GM18508 (cell line): ENCODE data around the gene PTPRN2.
"Not testable (repeated sequence)": the region's sequence is repeated elsewhere in the genome, so short reads cannot be mapped to it uniquely, and the experiment has no call there.

ENCODE experiments used
- ATAC-seq: cut with Tn5 transposase; IDR thresholded peaks from one replicate; pipeline ENCODE4 v1.9.1; 2021; ENCODE audit warnings: moderate number of reproducible peaks; ENCODE audit not compliant: insufficient read depth, unreplicated experiment

PTPRN2 gene

GRCh38 chr7:157944734-157945291 is 642.8 kb downstream of the PTPRN2 start:
- ATAC-seq: no peak

- ATAC-seq: no peak
Observed at GRCh38 chr7:157944051-157944450, 643.6 kb downstream of the PTPRN2 start.

GRCh38 chr7:157943561-157943960 is 644.1 kb downstream of the PTPRN2 start:
- ATAC-seq: no peak

- no peak for ATAC-seq
Observed at GRCh38 chr7:157941210-157941609, 646.4 kb downstream of the PTPRN2 start.

- ATAC-seq: no peak
Observed at GRCh38 chr7:157940497-157940896, 647.1 kb downstream of the PTPRN2 start.

GRCh38 chr7:157938211-157938610 is 649.4 kb downstream of the PTPRN2 start:
- no peak for ATAC-seq

GRCh38 chr7:157937406-157937805 is 650.2 kb downstream of the PTPRN2 start:
- no peak for ATAC-seq

- ATAC-seq: no peak
Observed at GRCh38 chr7:157936976-157937375, 650.6 kb downstream of the PTPRN2 start.

GRCh38 chr7:157935721-157936120 is 651.9 kb downstream of the PTPRN2 start:
- ATAC-seq: not testable (repeated sequence)

- not testable (repeated sequence) for ATAC-seq
Observed at GRCh38 chr7:157933219-157934155, 654.1 kb downstream of the PTPRN2 start.

- ATAC-seq: no peak
Observed at GRCh38 chr7:157932498-157933218, 655.0 kb downstream of the PTPRN2 start.

GRCh38 chr7:157930926-157931466 is 656.6 kb downstream of the PTPRN2 start:
- ATAC-seq: no peak

- no peak for ATAC-seq
Observed at GRCh38 chr7:157930441-157930840, 657.2 kb downstream of the PTPRN2 start.

- ATAC-seq: no peak
Observed at GRCh38 chr7:157929671-157930070, 658.0 kb downstream of the PTPRN2 start.

- ATAC-seq: no peak
Observed at GRCh38 chr7:157928808-157929425, 658.7 kb downstream of the PTPRN2 start.

GRCh38 chr7:157928171-157928794 is 659.3 kb downstream of the PTPRN2 start:
- no peak for ATAC-seq

GRCh38 chr7:157927313-157927925 is 660.2 kb downstream of the PTPRN2 start:
- no peak for ATAC-seq

- ATAC-seq: no peak
Observed at GRCh38 chr7:157926521-157927150, 661.0 kb downstream of the PTPRN2 start.

- ATAC-seq: no peak
Observed at GRCh38 chr7:157926107-157926506, 661.5 kb downstream of the PTPRN2 start.
